GM12878 (cell line): ENCODE results near the gene TSHB. TPM values are rescaled to one million over a fixed set of nuclear protein-coding genes. Genes with fewer than 3 reads are reported as not detected.

Experiments used
- ATAC-seq: fragments of 200-7000 bp; cut with Tn5 transposase; 3 replicates; pipeline ENCODE4 v1.9.1; 2020; ENCODE audit warnings: mild to moderate bottlenecking, moderate library complexity
- BruUV-seq: library from RNA; stranded (reverse); fragments of 400-500 nt; replicated peaks from 2 replicates; lab custom pipeline; 2021; lab: Mats Ljungman, UMichigan
- CTCF ChIA-PET: fragments of 300-600 bp; sonication (Branson Sonifier 250); formaldehyde crosslinking; extraction: SDS; loops from one replicate; lab custom pipeline; 2021; ENCODE audit warnings: inconsistent platforms; lab: Yijun Ruan, JAX
- POLR2A ChIA-PET: fragments of 350-600 bp; formaldehyde crosslinking; extraction: SDS; loops from one replicate; lab custom pipeline; 2021; ENCODE audit warnings: inconsistent platforms; lab: Charles Lee
- RAD21 ChIA-PET: fragments of 300-600 bp; sonication (Branson Sonifier 250); formaldehyde crosslinking; loops from one replicate; lab custom pipeline; 2023; ENCODE audit warnings: antibody characterized with exemption; ENCODE audit not compliant: unreplicated experiment; lab: Charles Lee
- SMC1A ChIA-PET: fragments of 300-600 bp; sonication (Branson Sonifier 250); formaldehyde crosslinking; loops from one replicate; lab custom pipeline; 2023; ENCODE audit not compliant: unreplicated experiment, uncharacterized antibody; lab: Charles Lee
- DNase-seq: peaks from one replicate; pipeline ENCODE4 v3.0.0-alpha.2; 2011; ENCODE audit warnings: low read depth, low spot score
- FAIRE-seq: peaks from 3 replicates; lab custom pipeline; 2011; peaks lifted over from hg19 to GRCh38; lab: Jason Lieb, UNC
- H2AFZ ChIP-seq: 2 replicates; pipeline ENCODE4 v1.6.0; 2011; ENCODE audit warnings: low read depth, low read length, control low read depth; ENCODE audit not compliant: control insufficient read depth
- H3K27ac ChIP-seq: 2 replicates; pipeline ENCODE4 v1.5.1; 2011; ENCODE audit warnings: control low read depth; ENCODE audit not compliant: control insufficient read depth, insufficient read depth
- H3K27me3 ChIP-seq, 2 experiments: replicated peaks in 1 of 2; 2 replicates each; pipeline versions ENCODE4 v1.6.0 to v1.6.1; 2011; ENCODE audit warnings: low read length in 1 of 2; ENCODE audit not compliant: control insufficient read depth in 2 of 2, insufficient read depth in 2 of 2
- H3K36me3 ChIP-seq, 2 experiments: 2 replicates each; pipeline ENCODE4 v1.5.1; 2011; ENCODE audit warnings: low read length in 1 of 2; ENCODE audit not compliant: control insufficient read depth in 2 of 2, insufficient read depth in 2 of 2
- H3K4me1 ChIP-seq: 2 replicates; pipeline ENCODE4 v1.6.1; 2011; ENCODE audit warnings: mild to moderate bottlenecking, low read length, moderate library complexity, mixed read lengths; ENCODE audit not compliant: control insufficient read depth, insufficient read depth
- H3K4me2 ChIP-seq: 2 replicates; pipeline ENCODE4 v1.6.0; 2011; ENCODE audit warnings: control low read depth; ENCODE audit not compliant: control insufficient read depth, insufficient read depth
- H3K4me3 ChIP-seq: fragments of 200-600 bp; sonication (generic); 2 replicates; pipeline ENCODE4 v1.5.1; 2016
- H3K79me2 ChIP-seq: 2 replicates; pipeline ENCODE4 v1.6.0; 2011; ENCODE audit warnings: low read length; ENCODE audit not compliant: control insufficient read depth, insufficient read depth
- H3K9ac ChIP-seq: 2 replicates; pipeline ENCODE4 v1.8.0; 2011; ENCODE audit warnings: low read length, control low read depth, mixed read lengths; ENCODE audit not compliant: control insufficient read depth, insufficient read depth
- H3K9me3 ChIP-seq: replicated peaks from 3 replicates; pipeline ENCODE4 v1.5.1; 2011; ENCODE audit warnings: mild to moderate bottlenecking, low read length; ENCODE audit not compliant: control insufficient read depth, insufficient read depth
- H4K20me1 ChIP-seq: 2 replicates; pipeline ENCODE4 v1.6.0; 2011; ENCODE audit not compliant: control insufficient read depth, insufficient read depth
- ATF7 ChIP-seq: fragments of 450-650 bp; IDR thresholded peaks from 2 replicates; pipeline ENCODE4 v1.6.1; 2016; ENCODE audit warnings: low read depth, mild to moderate bottlenecking
- BHLHE40 ChIP-seq, 2 experiments: fragments of 450-650 bp in 1 of 2; IDR thresholded peaks; 2 replicates each; pipeline ENCODE4 v1.6.1; 2011 to 2017; ENCODE audit warnings: low read depth in 2 of 2, borderline replicate concordance in 1 of 2, improper control_type of control experiment in 1 of 2, low read length in 1 of 2, mild to moderate bottlenecking in 1 of 2
- CBFB ChIP-seq: IDR thresholded peaks from 2 replicates; pipeline ENCODE4 v1.6.1; 2016; ENCODE audit warnings: antibody characterized with exemption, low read depth
- EZH2 ChIP-seq: IDR thresholded peaks from 2 replicates; pipeline ENCODE4 v1.6.1; 2012; ENCODE audit warnings: low read depth, mild to moderate bottlenecking, control low read depth, inconsistent platforms, low read length, borderline replicate concordance; ENCODE audit not compliant: control insufficient read depth
- IRF5 ChIP-seq: fragments of 450-650 bp; IDR thresholded peaks from 2 replicates; pipeline ENCODE4 v1.6.1; 2017; ENCODE audit warnings: borderline replicate concordance
- LARP7 ChIP-seq: fragments of 450-650 bp; IDR thresholded peaks from 2 replicates; pipeline ENCODE4 v1.6.1; 2017; ENCODE audit warnings: mild to moderate bottlenecking
- MEF2A ChIP-seq: IDR thresholded peaks from 2 replicates; pipeline ENCODE4 v1.6.1; 2011; ENCODE audit warnings: low read depth, mild to moderate bottlenecking, low read length, moderate library complexity; ENCODE audit not compliant: insufficient read depth
- MEF2B ChIP-seq: fragments of 450-650 bp; IDR thresholded peaks from 2 replicates; pipeline ENCODE4 v1.6.1; 2018; ENCODE audit warnings: mild to moderate bottlenecking, moderate library complexity; ENCODE audit not compliant: partially characterized antibody, poor library complexity, severe bottlenecking
- NBN ChIP-seq: fragments of 450-650 bp; IDR thresholded peaks from 2 replicates; pipeline ENCODE4 v1.6.1; 2016
- NR2C2 ChIP-seq: IDR thresholded peaks from 2 replicates; pipeline ENCODE4 v1.6.1; 2011; ENCODE audit warnings: borderline replicate concordance, low read depth; ENCODE audit not compliant: control insufficient read depth, insufficient read length
- POLR2AphosphoS5 ChIP-seq: IDR thresholded peaks from 2 replicates; pipeline ENCODE4 v1.6.1; 2011; ENCODE audit warnings: mild to moderate bottlenecking, low read length, inconsistent platforms
- RAD51 ChIP-seq: fragments of 450-650 bp; IDR thresholded peaks from 2 replicates; pipeline ENCODE4 v1.6.1; 2016; ENCODE audit warnings: moderate library complexity, mild to moderate bottlenecking, inconsistent platforms
- RCOR1 ChIP-seq: conservative IDR thresholded peaks from 2 replicates; pipeline ENCODE4 v1.6.1; 2012; ENCODE audit warnings: low read depth, low read length, improper control_type of control experiment
- SIN3A ChIP-seq: IDR thresholded peaks from 2 replicates; pipeline ENCODE4 v1.6.1; 2012; ENCODE audit warnings: low read depth, low read length, improper control_type of control experiment
- STAT3 ChIP-seq: IDR thresholded peaks from 2 replicates; pipeline ENCODE4 v1.6.1; 2011; ENCODE audit warnings: low read depth, low read length, improper control_type of control experiment
- SUPT20H ChIP-seq: IDR thresholded peaks from 2 replicates; pipeline ENCODE4 v1.6.1; 2011; ENCODE audit warnings: low read depth, mild to moderate bottlenecking, low read length, moderate library complexity, borderline replicate concordance; ENCODE audit not compliant: control insufficient read depth
- SUZ12 ChIP-seq: fragments of 200-600 bp; sonication (generic); IDR thresholded peaks from one replicate; pipeline ENCODE4 v1.6.1; 2018; ENCODE audit warnings: antibody characterized with exemption, mild to moderate bottlenecking; ENCODE audit not compliant: unreplicated experiment
- YY1 ChIP-seq: IDR thresholded peaks from 2 replicates; pipeline ENCODE4 v1.6.1; 2011; ENCODE audit warnings: low read depth, mild to moderate bottlenecking, low read length
- ZNF217 ChIP-seq: fragments of 450-650 bp; IDR thresholded peaks from 2 replicates; pipeline ENCODE4 v1.6.1; 2017; ENCODE audit warnings: antibody characterized with exemption, mild to moderate bottlenecking
- ZNF622 ChIP-seq: fragments of 450-650 bp; IDR thresholded peaks from 2 replicates; pipeline ENCODE4 v1.6.1; 2017; ENCODE audit warnings: mild to moderate bottlenecking, inconsistent platforms
- ZNF687 ChIP-seq: fragments of 450-650 bp; IDR thresholded peaks from 2 replicates; pipeline ENCODE4 v1.6.1; 2017; ENCODE audit warnings: mild to moderate bottlenecking, moderate library complexity
- WGBS: methylation state at CpG from one replicate; pipeline ENCODE4 v1.1.6; 2016; ENCODE audit warnings: low lambda C conversion rate; ENCODE audit not compliant: insufficient replicate concordance, insufficient coverage; ENCODE audit errors: missing lambda C conversion rate; 5-methylcytosine and 5-hydroxymethylcytosine counted together
- in situ Hi-C: fragments of 300-500 bp; cut with MboI; formaldehyde crosslinking; loops from 9 replicates; pipeline ENCODE4 v1.14.3; 2018; ENCODE audit warnings: mixed read lengths
- intact Hi-C: fragments of 100-400 bp; cut with micrococcal nuclease; formaldehyde crosslinking; loops from one replicate; pipeline ENCODE4 v1.14.2; 2022; ENCODE audit not compliant: unreplicated experiment
- polyA plus RNA-seq, 11 experiments: library from polyadenylated mRNA; depleted of rRNA in 4 of 11; unstranded in 6 of 11; stranded (reverse) in 5 of 11; fragments of >200 nt; fragmentation: Nextera tagmentation in 4 of 11; fragmentation: Illumina TruSeq in 1 of 11; extraction: Ambion mirVana in 4 of 11; extraction: Trizol in 1 of 11; gene quantifications; 1 replicate in 1 of 11; 2 replicates in 10 of 11; pipeline versions ENCODE4 v1.2.1 to v1.2.3, GENCODE V29; 2011 to 2016; ENCODE audit warnings: inconsistent platforms in 2 of 11, missing spikeins in 2 of 11, low read depth in 1 of 11
- total RNA-seq, 4 experiments: library from RNA; depleted of rRNA in 3 of 4; stranded (reverse); fragments of >200 nt in 3 of 4; fragmentation: Illumina TruSeq in 1 of 4; extraction: Trizol in 1 of 4; gene quantifications; 2 replicates each; pipeline versions ENCODE4 v1.2.1 to v1.2.3, GENCODE V29; 2013 to 2021

The TSHB gene
- total and polyA plus RNA-seq, 10 of the 15 experiments (the other 5 are each of a cell fraction or from before 2014, with no cell fraction given), result not detected

GRCh38 chr1:115056395-115056798 lies 26.8 kb downstream of the TSHB start:
- Histone ChIP-seq H4K20me1 (no peaks in the 10 kb centered on the region), H3K4me3 (no peak overlapping the region), H3K79me2 (no peaks in the 10 kb centered on the region), H3K36me3 (no peaks in the 10 kb centered on the region), H3K27me3 (no peaks in the 10 kb centered on the region; a peak in 1 of 4 replicates), H3K9me3 (no peaks in the 10 kb centered on the region), H3K9ac (no peak overlapping the region), H3K4me2 (no peak overlapping the region), H3K4me1 (no peaks in the 10 kb centered on the region), H3K27ac (no peak overlapping the region), H2AFZ (no peak overlapping the region)
- FAIRE-seq (no peak), ATAC-seq (peak; percentile 85), DNase-seq (no peak)
- in situ Hi-C loops (loop anchor here (10.0 kb wide), 1 partner anchor 712 kb away; no protein-coding TSS in a partner anchor), intact Hi-C loops (no loop called here)
- ChIA-PET SMC1A (interaction anchor here (1.0 to 7.3 kb wide), 13 partner anchors 8 to 76 kb away, joined by 3 to 65 read pairs (median 6); no protein-coding TSS in a partner anchor), CTCF (interaction anchor here (1.2 to 9.3 kb wide), 7 partner anchors 11 to 70 kb away, joined by 3 to 138 read pairs (median 12); no protein-coding TSS in a partner anchor), RAD21 (interaction anchor here (0.9 to 3.9 kb wide), 8 partner anchors 9 to 76 kb away, joined by 3 to 27 read pairs (median 5); no protein-coding TSS in a partner anchor), POLR2A (interaction anchor here (0.6 to 1.9 kb wide), 4 partner anchors 11 to 1050 kb away, joined by 4 to 10 read pairs (median 6); no protein-coding TSS in a partner anchor)
- no TSS peak for BruUV-seq
- 77% methylated on average over 9 of the region's 9 CpGs for WGBS
- TF ChIP-seq RAD51 (no peak), ZNF217 (no peak), SUPT20H (no peak), NR2C2 (no peak), RCOR1 (no peak), STAT3 (no peak), LARP7 (no peak), CBFB (no peak), MEF2A (no peak), SIN3A (no peak), POLR2AphosphoS5 (no peak), ATF7 (0 out of 2 replicates have a peak, but pooled peaks have one; percentile 33), SUZ12 (no peak), IRF5 (no peak), MEF2B (no peak), YY1 (no peak), EZH2 (no peak), ZNF622 (no peak), NBN (peak; percentile 33; the same call in 1 of the 2 replicates), BHLHE40 (IDR thresholded peaks at IDR 0.05; ENCODE audit: borderline replicate concordance in 1 of 2, low read depth in 2 of 2, low read length in 1 of 2) (no peak), ZNF687 (no peak)
